GM12874 (cell line): Measurements from ENCODE around the gene RMND1.

Source experiments
- TF ChIP-seq, protein P1 (sequence below): IDR thresholded peaks from 2 replicates; pipeline ENCODE4 v1.5.1; 2011; ENCODE audit warnings: low read depth, mild to moderate bottlenecking, control low read depth, low read length, moderate library complexity; ENCODE audit not compliant: insufficient read depth

Gene RMND1

DNA sequence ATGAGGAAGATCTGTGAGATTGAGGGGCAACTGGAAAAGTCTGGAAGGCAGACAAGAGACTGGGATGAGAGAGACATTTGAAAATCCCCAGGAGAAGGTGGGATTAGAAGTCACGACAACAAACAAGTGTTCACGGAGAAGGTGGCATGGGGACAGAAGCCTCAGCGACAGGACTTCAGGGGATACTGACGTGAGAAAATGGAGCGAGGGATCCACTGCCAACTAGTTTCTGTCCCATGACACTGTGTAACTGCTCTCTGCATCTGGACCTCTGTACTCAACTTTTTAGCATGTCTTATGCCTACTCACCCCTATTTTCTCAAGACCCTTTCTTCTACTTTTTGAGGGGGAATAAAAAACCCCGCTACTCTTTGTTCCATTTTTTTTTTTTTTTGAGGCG lies 42.2 kb downstream of the RMND1 start:
- TF ChIP-seq, protein P1, sequence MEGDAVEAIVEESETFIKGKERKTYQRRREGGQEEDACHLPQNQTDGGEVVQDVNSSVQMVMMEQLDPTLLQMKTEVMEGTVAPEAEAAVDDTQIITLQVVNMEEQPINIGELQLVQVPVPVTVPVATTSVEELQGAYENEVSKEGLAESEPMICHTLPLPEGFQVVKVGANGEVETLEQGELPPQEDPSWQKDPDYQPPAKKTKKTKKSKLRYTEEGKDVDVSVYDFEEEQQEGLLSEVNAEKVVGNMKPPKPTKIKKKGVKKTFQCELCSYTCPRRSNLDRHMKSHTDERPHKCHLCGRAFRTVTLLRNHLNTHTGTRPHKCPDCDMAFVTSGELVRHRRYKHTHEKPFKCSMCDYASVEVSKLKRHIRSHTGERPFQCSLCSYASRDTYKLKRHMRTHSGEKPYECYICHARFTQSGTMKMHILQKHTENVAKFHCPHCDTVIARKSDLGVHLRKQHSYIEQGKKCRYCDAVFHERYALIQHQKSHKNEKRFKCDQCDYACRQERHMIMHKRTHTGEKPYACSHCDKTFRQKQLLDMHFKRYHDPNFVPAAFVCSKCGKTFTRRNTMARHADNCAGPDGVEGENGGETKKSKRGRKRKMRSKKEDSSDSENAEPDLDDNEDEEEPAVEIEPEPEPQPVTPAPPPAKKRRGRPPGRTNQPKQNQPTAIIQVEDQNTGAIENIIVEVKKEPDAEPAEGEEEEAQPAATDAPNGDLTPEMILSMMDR, result no peak

DNA sequence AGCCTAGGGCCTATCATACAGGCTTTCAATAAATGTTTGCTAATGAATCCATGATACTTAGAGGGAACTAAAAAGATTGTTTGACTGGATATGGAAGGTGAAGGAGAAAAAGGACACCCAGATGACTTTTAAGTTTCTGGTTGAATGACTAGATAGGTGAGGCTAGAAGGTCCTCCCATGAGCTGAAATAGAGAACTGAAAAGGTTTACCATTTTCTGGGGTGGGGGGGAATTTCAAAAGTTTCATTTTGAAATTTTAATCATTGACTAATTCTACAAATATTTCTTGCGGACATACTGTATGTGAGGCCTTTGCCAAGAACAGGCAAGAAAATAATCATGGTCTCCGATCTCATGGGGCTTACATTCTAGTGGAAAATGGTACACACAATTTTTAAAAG lies 42.7 kb downstream of the RMND1 start:
- TF ChIP-seq, protein P1, result no peak

DNA sequence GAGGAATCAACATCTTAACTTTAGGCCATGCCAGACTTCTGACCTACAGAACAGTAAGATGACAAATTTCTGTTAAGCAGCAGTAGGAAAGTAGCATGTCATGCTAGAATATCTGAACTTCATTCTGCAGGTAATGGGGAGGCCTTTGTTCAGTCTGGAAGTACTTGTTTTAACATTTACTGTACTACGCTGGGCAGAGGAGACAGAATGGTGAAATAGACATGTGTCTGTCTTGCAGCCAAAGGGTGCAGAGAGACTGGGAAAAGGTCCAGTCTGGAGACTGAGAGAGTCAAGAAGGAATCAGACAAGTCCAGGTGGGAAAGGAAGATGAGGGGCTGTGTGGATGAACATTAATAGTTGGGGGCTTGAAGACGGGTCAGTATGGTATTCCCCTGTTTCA lies 43.1 kb downstream of the RMND1 start:
- TF ChIP-seq, protein P1, result no peak

DNA sequence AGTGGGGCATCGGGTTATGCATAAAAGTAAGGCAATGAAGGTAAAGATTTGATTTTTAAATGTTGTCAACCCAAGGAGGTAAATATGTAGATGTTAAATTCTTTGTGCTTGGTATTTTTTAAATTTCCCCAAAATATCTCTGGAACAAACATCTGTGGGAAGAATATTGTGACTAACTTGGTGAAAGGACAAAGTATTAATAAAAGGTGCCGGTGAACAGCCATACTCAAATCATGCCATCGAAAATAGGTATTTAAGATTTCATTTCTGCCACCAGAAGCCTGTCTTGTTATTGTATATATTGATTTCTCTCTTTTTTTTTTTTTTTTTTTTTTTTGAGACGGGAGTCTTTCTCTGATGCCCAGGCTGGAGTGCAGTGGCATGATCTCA lies 48.0 kb downstream of the RMND1 start:
- TF ChIP-seq, protein P1, result no peak

DNA sequence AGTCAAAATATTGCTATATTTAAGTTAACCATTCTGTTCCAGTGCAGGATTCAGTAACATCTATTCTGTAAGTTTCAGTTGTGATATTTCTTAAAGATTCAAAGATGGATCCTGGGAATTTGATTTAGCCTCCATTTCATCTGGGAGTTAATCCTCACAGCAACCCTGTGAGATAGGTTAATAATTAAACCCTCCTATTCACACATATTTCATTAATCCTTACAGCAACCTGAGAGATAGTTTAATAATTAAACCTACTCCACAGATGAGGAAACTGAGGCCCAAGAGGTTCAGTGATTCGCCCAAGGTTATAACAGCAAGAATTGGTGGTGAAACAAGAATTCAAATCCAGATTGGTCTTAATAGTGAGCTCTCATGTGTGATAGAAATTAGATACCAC lies 49.7 kb downstream of the RMND1 start:
- TF ChIP-seq, protein P1, result no peak

DNA sequence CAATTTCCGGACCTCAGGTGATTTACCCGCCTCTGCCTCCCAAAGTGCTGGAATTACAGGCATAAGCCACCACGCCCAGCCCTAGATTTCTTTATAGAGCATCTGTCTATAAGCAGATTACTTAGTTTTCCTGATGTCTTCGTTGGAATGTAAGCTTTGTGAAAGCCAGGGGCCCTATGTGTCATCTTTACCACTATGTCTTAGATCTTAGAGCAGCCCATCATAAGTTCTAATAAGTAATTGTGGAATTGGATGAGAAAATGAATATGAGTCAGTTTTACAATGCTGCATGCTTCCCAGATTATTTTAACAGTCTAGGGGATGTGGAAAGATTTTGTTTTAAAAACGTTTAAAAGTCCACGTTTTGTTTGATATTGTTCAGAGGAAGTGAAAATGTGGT lies 51.5 kb downstream of the RMND1 start:
- TF ChIP-seq, protein P1, result no peak

DNA sequence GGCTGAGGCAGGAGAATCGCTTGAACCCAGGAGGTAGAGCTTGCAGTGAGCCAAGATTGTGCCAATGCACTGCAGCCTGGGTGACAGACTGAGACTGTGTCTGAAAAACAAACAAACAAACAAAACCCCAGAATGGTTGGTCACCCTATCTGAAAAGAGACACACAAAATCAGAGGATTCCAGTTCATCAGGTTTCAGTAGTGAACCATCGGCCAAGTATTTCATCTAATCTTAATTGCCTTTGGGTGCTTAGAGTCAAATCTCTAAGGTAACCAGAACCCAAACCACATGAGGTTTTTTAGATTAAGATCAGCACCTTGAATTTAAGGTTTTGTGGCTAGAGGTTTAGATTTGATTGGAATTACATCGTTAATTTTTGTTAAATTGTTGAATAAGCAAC lies 52.2 kb downstream of the RMND1 start:
- TF ChIP-seq, protein P1, result no peak

DNA sequence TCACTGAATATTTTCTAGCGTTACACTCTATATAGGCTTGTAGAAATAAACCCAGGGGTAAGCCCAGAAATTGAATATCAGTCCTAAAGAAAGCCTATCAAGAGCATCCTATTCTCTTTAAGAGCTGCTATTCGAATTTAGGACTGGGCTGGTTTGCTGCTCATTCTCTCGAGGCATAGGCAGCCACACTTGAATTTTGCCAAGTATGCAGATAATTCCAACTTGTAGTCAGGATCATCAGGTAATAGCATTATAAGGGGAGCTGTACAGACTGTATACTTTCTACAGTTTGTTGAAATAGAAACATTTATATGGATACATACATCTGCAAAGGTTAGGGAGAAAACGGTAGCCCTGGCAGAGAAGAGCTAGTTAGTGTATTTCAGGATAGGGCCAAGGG lies 58.5 kb downstream of the RMND1 start:
- TF ChIP-seq, protein P1, result no peak
